Measurements from ENCODE around the gene CD207.

Gene CD207

DNA sequence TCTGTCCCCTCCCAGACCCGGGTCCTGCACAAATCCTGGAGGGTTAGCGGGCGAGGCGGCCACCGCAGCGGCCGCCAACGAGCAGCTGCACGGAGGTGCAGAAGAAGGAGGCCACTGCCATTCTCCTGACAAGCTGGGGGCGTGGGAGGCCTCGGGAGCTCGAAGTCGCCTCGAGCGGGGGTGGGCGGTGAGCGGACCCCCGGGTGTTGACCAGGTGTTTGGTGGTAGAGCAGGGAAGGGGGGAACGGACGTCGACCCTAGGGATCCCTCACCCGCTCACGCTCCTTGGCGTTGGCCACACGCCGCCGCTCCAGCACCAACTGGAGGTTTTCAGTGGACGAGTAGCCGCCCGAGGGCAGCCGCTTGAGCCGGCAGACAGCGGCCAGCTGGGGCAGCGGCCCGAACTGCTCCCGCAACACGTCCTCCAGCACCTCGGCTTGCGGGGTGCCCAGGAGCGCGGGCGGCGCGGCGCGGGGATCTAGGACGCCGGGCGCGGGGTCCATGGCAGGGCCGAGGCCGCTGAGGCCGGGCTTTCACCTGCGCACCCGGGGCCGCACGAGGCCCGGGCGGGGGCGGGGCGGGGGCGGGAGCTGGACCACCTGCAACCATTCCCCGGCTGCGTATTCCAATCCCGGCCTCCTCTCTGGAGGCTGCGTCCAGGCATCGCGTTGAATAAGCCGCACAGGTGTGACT lies 45.3 kb downstream of the CD207 start, which contains the start of gene FIGLA:
FIGLA (minus strand) TSS at position 508 of the 693 bp plus-strand sequence; CDS start at position 503, 5 bp downstream.
- no peak for DNase-seq

DNA sequence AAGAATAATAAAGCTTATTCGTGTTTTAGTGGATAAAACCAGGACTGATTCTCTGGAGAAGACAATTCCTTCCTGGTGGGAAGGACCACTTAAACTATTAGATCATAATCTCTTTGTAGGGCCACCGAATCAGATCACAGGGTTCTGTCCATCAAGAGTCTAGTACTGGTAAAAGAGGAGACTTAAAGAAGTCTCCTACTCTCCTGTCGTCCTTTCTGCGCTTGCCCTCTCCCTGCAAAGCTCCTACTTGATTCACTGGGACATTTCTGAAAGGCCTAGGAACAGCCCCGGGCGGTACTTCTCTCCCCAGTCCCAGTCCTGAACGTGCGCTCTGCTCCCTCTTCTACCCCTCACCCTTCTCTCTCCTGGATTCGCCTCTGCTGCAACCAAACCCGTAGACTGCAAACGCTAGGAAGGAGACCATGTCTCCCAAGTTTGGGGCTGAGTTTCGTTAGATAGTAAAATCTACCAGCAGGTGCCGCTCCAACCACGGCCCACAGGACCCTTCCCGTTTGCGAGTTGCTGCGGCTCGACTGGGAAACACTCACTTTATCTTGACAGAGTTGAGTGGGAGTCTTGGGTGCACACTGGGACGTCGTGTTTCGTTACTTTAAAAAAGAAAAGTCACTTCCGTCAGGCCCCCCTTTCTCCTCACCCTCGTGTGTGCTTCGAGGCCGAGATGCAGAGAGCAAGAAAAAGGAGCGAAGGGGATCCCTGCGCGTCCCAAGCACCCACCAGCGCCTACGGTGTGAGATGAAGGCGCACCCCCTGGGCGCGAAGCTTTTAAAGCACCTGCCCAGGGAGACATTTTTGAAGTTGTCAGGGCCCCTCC lies 46.1 kb downstream of the CD207 start:
- peak; percentile 54 for DNase-seq

DNA sequence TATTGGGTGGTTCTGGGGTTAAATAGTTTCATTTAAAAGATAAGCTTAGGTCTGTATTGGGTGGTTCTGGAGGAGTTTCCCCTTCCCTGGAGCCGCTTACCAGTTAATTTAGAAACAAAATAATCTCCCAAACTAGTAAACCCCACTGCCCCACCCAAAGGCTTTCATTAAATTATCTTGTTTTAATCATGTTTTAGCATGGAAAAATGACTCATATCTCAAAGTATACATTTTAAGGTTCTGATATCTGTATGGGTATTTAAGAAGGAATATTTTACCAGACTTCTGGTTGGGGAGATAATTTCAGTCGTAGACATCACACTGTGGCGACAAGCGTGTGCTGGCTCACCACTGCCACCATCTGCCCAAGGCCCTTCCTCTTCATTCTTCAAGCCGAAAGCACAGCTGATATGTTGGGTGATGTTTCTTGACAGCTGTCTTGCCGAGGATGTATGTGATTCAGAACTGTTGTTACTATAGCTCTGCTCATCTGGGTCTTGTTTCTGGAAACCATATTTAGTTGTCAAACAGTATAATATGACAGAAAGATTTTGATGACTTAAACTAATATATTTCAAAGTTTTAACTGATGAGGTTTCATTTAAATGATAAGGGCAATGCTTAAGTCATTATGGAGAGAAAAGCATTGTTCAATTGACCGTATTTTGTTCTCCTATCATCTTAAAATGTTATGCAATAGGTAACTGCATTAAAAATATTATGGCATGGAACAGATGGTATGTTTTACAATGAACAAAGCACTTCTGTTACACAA lies 50.3 kb downstream of the CD207 start:
- peak; percentile 47 for DNase-seq

DNA sequence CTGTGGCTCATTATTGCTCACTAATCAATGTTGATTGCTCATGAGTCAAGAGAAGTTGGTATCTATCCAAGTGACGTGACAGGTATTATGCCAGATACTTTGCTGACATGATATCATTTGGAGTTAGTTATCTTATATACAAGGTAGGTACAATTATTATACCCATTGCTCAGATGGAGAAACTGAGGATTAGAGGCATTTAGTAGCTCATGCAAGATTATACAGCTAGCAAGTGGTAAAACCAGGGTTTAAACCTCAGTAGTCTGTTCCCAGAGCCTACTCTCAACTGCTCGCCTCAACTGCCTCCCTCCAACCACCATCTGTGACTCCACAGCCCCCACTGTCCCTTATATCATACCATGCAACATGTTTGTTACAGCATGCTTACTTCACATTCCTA lies 51.3 kb downstream of the CD207 start:
- no peak for DNase-seq

Data from NCI-H2227 treated with DMSO at 0.1 percent for 48 hours (cell line).